GM21381 (cell line): Measurements from ENCODE around the gene CREB5.

Experiments used
- ATAC-seq: cut with Tn5 transposase; IDR thresholded peaks from one replicate; pipeline ENCODE4 v1.9.1; 2021; ENCODE audit warnings: mild to moderate bottlenecking, moderate library complexity; ENCODE audit not compliant: unreplicated experiment

Gene CREB5

DNA sequence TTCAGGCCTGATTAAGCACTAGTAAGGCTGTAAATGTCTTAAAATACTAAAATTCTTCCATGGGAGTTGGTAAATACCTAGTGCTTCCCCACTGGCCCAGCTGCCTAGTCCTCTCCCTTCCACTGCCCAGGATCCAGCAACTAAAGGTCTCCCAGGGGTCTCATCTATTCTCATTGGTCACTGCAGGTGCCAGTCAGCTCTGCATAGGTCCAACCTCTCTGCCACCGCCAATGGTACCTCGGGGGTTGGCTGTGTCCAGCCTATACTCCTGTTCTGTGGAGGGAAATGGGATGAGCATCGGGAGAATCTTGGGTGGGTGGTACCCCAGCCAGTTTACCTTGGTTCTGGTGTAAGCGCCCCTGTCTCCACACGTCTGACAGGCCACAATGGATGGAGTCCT lies 6.1 kb upstream of the CREB5 start:
- no peak for ATAC-seq

DNA sequence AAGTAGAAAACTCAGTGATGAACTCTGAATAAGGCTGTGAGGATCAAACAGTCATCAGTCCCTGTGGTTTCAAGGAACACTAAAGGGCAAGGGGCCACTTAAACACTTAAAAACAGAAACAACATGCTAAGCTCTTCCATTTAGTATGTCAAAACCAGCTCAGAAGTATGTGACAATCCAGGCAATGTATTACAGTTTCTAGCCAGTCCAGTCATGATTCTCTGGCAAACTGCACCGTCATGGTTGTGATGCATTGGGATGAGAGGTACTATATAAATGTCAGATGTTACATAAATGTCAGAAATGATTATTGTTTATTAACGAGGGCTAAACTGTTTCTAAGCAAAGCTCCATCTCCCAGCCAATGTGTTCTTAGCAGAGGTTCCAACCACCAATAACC lies 4.7 kb upstream of the CREB5 start:
- no peak for ATAC-seq

DNA sequence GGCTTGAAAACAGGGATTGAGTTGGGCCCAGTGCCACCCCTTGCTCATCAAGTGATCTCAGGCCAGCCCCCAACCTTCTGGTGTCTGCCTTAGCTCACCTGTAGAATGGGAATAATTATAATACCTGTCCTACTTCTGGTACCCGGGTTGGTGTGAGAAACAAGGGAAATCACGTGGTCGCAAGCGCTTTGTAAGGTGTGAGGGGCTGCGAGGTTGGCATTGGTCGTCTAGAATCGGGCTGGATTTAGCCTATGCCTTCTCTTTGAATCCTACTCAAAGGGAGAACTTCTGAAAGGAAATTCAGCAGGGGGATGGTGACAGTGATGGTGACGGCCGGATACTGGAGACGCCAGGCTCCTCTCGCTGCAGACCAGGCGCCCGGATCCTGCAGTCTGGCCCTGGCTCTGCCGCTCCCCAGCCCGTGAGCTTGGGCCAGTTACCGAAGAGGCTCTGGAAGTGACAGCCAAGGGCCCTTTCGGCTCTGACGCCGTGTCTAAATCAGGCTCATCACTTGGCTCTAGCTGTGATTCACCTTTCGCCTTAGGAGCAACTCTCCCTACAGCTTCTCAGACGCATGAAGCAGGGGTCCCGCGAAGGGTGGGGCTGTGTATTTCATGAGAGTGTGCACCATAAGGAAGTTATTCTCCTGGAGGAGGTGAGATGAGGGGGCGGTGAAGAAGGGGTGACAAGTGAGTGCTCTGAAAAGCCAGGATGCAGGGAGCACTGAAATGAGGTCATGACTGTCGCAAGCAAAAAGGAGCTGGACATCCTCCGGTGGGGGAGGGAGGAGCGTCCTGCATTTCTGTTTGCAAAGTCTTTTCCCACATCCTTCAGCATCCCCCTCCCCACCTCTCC lies 4.0 kb upstream of the CREB5 start:
- no peak for ATAC-seq

DNA sequence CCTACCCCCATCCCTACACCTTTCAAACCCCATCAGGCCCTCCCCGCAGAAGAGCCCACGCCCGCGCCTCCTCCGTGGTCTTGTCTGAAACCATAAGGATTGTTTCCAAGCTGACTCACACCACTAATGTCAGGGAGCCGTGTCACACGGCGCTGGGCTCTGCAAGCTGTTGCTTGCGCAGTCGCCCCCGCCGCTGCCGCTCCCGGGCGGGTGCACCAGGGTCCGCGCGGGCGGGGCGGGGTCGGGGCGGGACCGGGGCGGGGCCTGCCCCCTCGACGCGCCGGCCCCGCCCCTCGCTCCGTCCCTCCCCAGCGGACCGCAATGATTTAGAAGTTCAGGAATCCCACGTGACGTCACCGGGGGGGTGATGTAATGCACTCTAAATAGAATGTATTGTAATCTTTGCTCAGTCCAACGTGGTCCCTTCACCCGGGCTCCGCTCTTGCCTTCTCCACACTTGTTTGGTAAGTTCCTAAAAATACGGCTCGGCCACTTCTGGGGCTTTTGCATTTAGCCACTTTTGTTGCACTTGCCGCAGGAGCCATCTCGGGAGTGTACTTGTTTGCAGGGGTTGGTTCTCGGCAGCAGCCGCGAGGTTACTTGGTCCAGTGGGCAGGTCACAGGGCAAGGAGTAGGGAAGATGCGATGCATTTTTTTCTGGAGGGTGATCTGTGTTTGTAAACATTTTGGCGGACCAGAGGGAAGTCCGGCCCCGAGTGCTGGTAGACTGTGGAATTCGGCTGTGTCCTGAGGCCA lies 3.2 kb upstream of the CREB5 start:
- no peak for ATAC-seq

DNA sequence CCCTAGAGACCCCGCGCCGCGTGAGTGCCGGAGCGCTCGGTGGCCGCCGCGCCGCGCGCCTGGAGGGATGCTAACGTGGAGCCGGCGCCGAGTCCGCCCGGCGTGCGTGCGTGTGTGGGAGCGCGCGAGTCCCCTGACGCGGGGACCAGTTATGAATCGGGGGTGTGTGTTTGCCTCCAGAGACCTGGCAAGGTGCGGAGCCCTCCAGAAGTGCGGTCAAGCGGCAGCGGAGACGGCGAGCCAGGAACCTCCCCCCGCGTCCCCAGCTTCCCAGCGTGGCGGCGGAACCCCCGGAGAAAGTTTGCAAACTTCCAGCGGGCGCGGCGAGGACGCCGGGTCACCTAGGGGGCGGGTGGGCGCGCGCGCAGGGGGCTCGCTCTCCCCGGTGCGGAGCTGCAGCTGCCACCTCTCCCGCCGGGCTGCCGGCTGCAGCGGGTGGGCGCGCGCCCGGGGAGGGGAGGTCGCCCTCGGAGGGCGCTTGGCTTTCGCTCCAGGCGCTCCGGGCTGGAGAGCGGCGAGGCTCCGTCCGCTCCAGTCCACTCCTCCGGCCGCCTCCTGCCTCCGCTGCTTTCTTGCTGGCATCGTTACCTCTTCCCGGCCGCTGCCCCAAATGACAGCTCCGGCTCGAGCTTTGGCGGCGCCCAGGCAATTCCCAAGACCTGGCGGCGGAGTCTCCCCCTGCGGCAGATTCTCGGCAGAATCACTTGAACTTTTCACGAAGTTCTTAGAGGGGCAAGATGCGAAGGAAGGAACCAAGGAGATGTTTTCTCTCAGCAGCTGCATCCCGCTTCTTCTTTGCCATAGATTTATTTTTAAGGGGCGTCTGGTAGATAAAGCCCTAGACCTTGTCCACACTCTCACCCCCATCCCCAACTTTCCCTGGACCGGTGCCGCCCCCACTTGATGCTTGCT lies 2.3 kb upstream of the CREB5 start:
- ATAC-seq = no peak

- ATAC-seq = no peak
These were observed 1.4 kb upstream of the CREB5 start for GRCh38 chr7:28410628-28411531.

- ATAC-seq = no peak
These were observed 693 bp downstream of the CREB5 start for GRCh38 chr7:28413011-28413410.

- no peak for ATAC-seq
These were observed 2.1 kb downstream of the CREB5 start for GRCh38 chr7:28414453-28414852.

- no peak for ATAC-seq
These were observed 5.1 kb downstream of the CREB5 start for GRCh38 chr7:28417321-28417940.

GRCh38 chr7:28418311-28418710 lies 6.0 kb downstream of the CREB5 start:
- ATAC-seq = no peak

DNA sequence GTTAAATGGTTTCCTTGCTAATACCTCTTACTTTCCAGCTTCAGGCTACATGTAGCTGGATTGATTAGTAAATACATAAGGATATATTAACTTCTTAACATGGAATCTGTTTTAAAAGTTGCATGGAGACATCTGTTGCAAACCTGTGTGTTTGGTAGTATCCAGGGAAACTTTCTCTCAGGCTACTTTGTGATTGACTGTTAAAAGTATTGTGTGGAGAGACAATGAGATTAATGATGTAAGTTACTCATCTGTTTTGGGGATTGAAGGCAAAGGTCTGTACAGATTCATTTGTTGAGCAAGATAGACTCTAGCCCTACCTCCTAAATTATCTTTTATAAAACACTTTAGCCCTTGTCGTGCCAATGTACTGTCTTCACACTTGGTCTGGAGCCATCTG lies 6.6 kb downstream of the CREB5 start:
- no peak for ATAC-seq

- ATAC-seq = no peak
These were observed 7.4 kb downstream of the CREB5 start for GRCh38 chr7:28419716-28420115.

DNA sequence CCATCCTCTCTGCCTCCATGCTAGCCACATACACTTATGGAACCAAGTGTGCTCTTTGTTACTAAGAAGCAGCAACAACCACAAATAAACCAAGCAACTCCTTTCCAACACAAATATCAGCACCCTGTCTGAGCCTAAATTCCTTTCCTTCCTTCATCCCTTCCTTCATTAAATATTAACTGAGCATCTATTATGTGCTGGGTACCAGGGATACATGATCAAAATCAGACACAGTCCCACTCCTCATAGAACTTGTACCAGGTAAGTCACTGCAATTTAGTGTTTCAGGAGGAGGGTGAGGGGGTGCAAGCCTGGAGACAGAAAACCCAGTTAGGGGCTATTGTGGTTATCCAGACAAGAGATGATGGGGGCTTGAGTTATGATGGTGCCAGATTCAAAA lies 10.8 kb downstream of the CREB5 start:
- no peak for ATAC-seq

DNA sequence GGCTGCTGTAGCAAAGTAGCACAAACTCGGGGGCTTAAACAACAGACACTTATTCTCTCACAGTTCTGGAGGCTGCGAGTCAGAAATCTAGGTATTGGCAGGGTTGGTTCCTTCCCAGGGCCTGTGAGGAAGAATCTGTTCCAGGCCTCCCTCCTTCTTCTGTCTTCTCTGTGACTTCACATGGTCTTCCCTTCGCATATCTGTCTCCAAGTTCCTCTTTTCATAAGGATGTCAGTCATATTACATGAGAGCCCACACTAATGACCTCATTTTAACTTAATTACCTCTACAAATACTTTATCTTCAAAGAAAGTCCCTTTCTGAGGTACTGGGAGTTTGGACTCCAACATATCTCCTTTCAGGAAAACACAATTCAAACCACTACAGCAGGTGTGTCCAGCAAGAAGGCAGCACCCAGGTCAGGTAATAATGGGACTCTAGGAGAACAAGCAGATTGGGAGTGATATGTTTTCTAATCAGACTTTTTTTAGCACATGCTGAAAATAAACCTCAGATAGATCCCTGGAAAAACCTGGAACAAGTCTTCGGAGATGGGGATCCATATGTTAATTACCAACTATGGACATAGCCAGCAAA lies 11.7 kb downstream of the CREB5 start:
- no peak for ATAC-seq

- no peak for ATAC-seq
These were observed 13.2 kb downstream of the CREB5 start for GRCh38 chr7:28425496-28425895.

- no peak for ATAC-seq
These were observed 14.9 kb downstream of the CREB5 start for GRCh38 chr7:28427236-28427635.

DNA sequence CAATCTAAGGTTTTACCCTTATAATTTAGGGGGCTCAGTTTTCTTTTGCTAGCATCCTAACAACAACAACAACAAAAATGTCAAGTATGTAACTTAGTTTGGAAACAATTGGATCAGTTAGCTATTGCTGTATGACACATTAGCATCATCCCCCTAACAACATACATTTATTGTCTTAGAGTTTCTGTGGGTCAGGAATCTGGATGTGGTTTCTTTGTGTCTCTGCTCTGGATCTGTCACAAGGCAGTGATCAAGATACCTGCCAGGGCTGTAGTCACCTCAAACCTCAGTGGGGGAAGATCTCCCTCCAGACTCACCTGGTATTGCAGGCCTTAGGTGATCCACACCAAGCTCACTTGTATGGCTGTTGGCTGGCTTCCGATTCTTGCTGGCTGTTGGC lies 18.3 kb downstream of the CREB5 start:
- ATAC-seq = no peak

DNA sequence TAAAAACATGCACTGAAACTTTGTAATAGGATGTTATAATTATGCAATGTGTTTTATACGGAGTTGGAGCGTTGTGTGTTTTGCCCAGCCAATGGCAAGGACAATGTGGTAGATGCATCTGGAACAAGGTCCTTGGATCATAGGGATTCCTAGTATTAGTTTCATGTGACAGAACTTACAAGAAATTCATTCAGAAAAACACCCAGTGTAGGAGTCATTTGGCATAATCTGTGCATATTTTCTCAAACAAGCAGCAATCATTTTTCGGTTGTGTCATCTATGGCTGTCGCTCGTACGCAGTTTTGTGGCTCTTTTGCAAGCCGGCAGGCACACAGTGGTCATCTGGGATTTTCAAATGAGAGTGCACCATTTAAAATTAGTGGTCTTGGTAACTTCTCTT lies 19.8 kb downstream of the CREB5 start:
- no peak for ATAC-seq

DNA sequence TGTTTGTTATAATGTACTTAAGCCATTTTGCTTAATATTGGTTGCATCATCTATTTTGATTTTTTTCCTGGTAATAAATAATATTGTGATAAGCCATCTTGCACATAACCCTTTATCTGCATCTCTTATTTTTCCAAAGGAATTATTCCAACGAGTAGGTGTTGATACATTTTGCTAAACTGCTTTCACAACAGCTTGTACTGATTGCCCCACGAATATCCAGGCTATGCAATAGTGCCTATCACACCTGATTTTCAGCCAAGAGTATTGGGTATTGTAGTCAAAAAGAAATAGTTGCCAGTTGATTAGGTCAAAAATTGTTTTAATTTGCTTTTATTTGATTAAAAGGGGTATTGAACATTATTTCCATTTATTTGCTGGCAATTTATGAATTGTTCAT lies 20.7 kb downstream of the CREB5 start:
- ATAC-seq = no peak
